GM12873 (cell line): ENCODE data around the gene ADARB2.

Experiments used
- CTCF ChIP-seq: IDR thresholded peaks from 2 replicates; pipeline ENCODE4 v1.5.1; 2012; ENCODE audit warnings: low read depth, mild to moderate bottlenecking, moderate library complexity, low read length, control low read depth; ENCODE audit not compliant: insufficient read depth; ENCODE audit errors: missing control alignments

The ADARB2 gene

GRCh38 chr10:1625731-1626130 is 111.6 kb downstream of the ADARB2 start:
- TF ChIP-seq CTCF, result no peak

- no peak for TF ChIP-seq CTCF
Measured at GRCh38 chr10:1625079-1625478, 112.2 kb downstream of the ADARB2 start.

- TF ChIP-seq CTCF, result no peak
Measured at GRCh38 chr10:1624240-1624639, 113.1 kb downstream of the ADARB2 start.

GRCh38 chr10:1620803-1621202 is 116.5 kb downstream of the ADARB2 start:
- TF ChIP-seq CTCF, result no peak

- TF ChIP-seq CTCF, result no peak
Measured at GRCh38 chr10:1615186-1615954, 122.0 kb downstream of the ADARB2 start.

- TF ChIP-seq CTCF, result no peak
Measured at GRCh38 chr10:1613511-1613910, 123.8 kb downstream of the ADARB2 start.

GRCh38 chr10:1612908-1613307 is 124.4 kb downstream of the ADARB2 start:
- no peak for TF ChIP-seq CTCF
